ENCODE measurements around the gene CEP170B. TPM values are rescaled to one million over a fixed set of nuclear protein-coding genes. Genes with fewer than 3 reads are reported as not detected.
"Not testable (repeated sequence)": the region's sequence is repeated elsewhere in the genome, so short reads cannot be mapped to it uniquely, and the experiment has no call there.

Gene CEP170B
- polyA plus RNA-seq, 4 donors = 8.9 to 21.6 (median 15.1) TPM

GRCh38 chr14:104888489-104889374 lies 23.7 kb downstream of the CEP170B start:
- DNase-seq (ENCODE audit: low read depth in 4 of 4, low spot score in 2 of 4) = no peak

DNA sequence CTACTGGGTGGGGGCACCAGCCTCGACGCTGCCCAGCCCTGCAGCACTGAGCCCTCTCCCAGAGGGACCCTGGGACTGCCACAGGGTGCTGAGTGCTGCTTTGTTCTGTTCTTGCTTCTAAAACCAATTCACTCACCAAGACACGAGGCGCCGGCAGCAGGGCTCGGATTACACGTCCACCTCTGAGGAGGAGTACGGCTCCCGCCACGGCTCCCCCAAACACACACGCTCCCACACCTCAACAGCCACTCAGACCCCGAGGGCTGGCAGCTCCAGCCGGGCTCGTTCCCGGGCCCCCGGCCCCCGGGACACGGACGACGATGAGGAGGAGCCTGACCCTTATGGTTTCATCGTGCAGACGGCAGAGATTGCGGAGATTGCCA lies 24.3 kb downstream of the CEP170B start:
- DNase-seq (ENCODE audit: low read depth in 4 of 4, low spot score in 2 of 4) = no peak

DNA sequence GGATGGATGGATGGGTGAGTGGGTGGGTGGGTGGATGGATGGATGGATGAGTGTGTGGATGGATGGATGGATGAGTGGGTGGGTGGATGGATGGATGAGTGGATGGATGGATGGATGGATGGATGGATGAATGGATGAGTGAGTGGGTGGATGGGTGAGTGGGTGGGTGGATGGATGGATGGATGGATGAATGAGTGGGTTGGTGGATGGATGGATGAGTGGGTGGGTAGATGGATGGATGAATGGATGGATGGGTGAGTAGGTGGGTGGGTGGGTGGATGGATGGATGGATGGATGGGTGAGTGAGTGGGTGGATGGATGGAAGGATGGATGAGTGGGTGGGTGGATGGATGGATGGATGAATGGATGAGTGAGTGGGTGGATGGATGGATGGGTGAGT lies 25.2 kb downstream of the CEP170B start:
- not testable (repeated sequence) for DNase-seq (ENCODE audit: low read depth in 4 of 4, low spot score in 2 of 4)

GRCh38 chr14:104891121-104891551 lies 26.1 kb downstream of the CEP170B start:
- DNase-seq (ENCODE audit: low read depth in 4 of 4, low spot score in 2 of 4) = no peak

DNA sequence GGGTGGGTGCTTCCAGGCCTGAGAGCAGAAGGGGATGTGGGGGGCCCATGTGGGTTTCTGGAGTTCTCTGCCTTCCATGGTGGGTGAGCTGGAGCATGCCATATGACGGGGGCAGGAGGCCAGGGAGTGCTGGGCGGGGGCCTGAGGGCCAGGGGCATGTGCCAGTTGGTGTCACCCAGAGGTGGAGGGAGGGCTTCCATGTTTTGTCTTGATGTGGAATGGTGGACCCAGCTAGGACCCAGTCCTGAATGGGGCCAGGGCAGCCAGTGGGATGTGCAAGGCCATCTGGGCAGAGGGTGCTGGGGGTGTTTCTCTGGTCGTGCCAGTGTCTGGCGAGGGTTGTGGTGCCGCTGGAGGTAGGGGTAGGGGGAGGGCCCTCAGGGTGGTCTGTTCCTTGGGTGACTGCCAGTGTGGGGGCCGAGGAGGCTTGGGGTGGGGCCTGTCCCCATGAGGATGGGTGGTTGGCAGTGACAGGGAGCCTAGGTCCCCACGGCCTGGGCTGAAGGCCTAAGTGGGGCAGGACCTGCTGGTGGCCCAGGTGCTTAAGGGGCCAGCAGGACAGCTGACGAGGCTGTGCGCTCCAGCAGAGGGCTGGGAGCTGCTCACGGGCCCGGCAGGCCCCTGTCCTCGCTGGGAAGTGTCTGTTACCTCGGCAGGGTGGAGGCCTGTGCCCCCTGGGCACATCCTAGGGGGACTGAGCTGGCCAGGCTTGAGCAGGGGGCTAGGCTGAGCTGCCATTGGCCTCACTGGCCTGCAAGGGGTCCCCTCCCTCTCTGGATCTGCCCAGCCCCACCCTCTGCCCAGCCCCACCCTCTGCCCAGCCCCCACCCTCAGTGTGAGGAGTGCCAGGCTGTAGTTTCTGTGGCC lies 26.8 kb downstream of the CEP170B start:
- DNase-seq (ENCODE audit: low read depth in 4 of 4, low spot score in 2 of 4) = no peak

DNA sequence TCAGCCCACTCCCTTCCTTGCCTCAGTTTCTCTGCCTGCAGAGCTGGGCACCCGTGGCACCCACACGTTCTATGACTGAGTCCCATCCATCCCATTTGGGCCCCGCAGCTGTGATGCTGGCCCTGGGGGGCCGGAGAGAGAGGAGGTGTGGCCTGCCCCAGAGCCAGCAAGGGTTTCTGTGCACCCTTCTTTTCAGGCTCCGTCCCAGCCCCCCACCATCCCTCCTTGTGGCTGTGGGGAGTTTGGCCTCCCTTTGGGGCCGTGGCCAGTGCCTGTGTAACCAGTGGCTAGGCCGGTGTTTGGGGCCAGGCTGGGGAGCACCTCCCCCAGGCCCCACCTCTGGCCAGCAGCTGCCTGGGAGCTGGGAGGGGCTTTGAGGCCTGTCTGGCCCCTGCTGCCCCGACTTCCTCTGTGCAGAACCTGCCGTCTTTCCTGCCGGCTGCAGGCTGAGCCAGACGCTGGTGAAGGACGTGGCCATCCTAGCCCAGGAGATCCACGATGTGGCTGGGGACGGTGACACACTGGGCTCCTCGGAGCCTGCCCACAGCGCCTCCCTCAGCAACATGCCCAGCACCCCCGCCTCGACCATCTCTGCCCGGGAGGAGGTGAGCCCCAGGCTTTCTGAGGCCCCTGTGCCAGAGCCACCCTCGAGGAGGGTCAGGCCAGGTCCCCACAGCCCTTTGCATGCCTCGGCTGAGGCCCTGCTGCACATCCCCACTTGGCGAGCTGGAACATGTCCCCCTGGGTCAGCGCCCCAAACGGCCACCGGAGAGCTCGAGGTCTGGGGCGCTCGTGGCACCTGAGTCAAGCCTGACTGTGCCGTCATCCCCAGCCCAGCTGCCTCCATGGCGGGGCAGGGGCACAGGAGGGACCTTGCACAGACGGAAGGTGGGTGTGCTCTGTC lies 27.7 kb downstream of the CEP170B start:
- DNase-seq (ENCODE audit: low read depth in 4 of 4, low spot score in 2 of 4) = no peak

DNA sequence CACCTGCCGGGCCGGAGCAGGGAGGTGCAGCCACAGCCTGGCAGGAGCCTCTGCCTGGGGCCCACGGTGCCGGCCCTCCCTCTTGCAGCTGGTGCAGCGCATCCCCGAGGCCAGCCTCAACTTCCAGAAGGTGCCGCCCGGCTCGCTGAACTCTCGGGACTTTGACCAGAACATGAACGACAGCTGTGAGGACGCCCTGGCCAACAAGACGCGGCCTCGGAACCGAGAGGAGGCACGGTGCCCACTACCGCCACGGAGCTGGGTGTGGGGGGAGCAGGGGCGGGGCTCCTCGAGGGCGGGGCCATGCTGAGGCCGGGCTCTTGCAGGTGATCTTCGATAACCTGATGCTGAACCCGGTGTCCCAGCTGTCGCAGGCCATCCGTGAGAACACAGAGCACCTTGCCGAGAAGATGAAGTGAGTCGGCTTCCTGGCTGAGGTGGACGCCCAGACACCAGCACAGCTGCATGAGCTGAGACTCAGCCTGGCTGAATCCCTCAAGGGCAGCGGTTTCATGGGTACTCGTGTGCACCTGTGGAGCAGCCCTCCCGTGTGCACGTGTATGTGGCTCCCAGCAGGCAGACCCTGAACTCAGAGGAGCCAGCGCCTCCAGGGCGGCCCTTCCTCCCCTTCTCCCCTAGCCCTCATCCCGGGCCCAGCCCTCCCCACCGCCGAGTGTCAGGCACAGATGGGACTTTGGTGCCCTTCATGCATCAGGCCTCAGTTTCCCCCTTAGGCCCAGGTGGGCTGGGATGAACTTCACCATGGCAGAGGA lies 28.6 kb downstream of the CEP170B start:
- no peak for DNase-seq (ENCODE audit: low read depth in 4 of 4, low spot score in 2 of 4)

DNA sequence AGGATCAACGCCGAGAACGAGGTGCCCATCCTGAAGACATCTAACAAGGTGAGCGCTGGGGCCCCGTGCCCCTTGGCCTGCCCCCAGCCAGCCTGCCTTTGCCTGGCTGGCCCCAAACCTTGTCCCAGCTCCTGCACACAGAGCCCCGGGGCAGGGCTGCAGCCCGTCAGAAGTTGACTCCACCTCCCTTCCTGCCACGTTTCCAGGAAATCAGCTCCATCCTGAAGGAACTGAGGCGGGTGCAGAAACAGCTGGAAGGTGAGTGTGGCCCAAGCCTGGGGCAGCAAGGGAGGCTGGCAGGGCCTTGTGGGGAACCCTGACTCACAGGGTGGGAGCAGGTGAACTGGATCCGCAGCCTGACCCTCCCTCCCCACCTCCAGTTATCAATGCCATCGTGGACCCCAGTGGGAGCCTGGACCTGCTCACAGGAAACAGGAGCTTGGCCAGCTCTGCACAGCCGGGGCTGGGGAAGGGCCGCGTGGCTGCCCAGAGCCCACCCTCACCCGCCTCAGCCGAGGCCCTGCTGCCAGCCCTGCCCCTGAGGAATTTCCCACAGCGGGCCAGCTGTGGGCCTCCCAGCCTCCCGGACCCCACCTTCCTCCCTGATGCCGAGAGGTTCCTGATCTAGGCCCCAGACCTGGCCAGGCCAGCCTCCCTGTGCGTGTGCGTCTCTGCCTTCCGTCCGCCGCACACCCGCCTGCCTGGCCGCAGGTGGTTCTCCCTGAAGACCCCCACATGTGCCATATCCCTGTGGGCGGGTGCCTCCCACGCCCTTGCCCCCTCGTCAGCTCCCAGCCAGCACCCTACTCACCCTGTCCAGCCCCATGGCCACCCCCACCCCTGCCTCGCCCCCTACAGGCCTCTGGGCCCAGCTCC lies 29.5 kb downstream of the CEP170B start:
- no peak for DNase-seq (ENCODE audit: low read depth in 4 of 4, low spot score in 2 of 4)

DNA sequence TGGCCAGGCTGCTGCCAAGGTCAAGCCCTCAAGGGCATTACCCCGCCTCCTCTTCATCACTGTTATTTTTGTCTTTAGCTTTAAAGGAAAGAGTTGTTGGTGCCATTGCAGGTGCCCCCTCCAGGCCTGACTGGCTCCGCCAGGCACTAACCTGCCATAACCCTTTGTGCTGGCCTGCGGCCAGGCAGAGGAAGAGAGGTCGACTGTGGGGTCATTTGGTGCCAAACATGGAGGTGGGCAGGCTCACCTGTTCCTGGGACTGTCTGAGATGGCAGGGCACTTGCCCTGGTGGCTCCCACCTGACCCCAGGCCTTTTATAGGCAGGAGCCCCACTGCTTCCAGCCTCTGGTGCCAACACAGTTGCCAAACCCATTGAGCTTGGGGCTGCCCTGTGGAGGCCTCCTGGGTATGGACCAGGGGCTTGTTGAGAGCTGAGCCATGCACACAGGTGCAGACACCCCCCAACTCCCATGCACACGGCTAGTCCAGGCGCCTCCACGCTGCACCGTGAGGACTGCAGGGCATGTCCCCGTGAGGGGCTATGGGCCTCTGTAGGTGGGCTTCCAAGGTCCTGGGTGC lies 30.2 kb downstream of the CEP170B start:
- DNase-seq (ENCODE audit: low read depth in 4 of 4, low spot score in 2 of 4) = no peak

GRCh38 chr14:104895786-104896661 lies 31.0 kb downstream of the CEP170B start:
- DNase-seq (ENCODE audit: low read depth in 4 of 4, low spot score in 2 of 4) = no peak

- DNase-seq (ENCODE audit: low read depth in 4 of 4, low spot score in 2 of 4) = no peak
Measured at GRCh38 chr14:104897330-104898194, 32.5 kb downstream of the CEP170B start.

- no peak for DNase-seq (ENCODE audit: low read depth in 4 of 4, low spot score in 2 of 4)
Measured at GRCh38 chr14:104898195-104898558, 33.1 kb downstream of the CEP170B start.

DNA sequence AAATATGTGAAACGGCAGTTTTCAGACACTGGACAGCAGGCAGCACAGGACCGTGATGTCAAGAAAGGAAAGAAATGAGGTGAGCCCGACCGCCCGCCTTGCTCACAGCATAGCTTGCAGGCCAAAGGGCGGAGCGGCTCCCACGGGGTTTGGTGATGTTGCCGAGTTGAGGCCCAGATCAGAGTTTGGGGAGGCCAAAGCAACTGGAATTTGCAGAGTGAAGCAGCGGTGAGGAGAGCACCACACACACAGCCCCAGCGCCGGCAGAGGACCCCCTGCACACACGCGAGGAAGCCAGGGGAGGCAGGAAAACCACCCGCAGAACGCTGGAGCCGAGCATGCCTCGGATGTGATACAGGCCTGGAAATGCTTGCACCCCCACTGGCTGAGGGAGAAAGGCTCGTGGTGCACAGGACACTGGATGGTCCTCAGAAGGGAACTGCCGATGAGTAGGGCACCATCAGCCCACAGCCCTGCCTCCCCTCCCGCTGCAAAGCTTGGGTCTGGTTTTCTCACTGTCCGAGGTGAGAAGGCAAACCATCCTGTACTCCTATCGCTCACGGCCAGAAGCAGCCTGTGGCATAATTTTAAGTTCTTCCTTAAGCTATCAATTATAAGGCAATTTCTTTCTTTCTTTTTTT lies 33.9 kb downstream of the CEP170B start:
- DNase-seq (ENCODE audit: low read depth in 4 of 4, low spot score in 2 of 4) = no peak

DNA sequence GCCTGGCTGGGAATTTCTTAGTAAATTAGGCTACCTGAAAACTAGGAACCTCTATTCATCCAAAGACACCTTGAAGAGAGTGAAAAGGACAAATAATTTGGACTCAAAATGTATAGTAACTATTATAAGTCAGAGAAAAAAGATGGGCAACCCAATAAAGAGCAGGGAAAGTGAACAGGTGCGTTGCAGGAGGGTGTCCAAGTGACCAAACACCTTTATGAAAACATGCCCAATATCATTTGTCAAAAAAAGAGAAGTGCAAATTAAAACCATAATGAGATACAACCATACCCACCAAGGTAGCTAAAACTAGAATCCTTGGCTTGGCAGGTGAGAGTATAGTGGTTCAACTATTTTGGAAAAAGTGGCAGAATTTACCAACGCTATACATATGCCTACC lies 34.7 kb downstream of the CEP170B start:
- DNase-seq (ENCODE audit: low read depth in 4 of 4, low spot score in 2 of 4) = no peak

DNA sequence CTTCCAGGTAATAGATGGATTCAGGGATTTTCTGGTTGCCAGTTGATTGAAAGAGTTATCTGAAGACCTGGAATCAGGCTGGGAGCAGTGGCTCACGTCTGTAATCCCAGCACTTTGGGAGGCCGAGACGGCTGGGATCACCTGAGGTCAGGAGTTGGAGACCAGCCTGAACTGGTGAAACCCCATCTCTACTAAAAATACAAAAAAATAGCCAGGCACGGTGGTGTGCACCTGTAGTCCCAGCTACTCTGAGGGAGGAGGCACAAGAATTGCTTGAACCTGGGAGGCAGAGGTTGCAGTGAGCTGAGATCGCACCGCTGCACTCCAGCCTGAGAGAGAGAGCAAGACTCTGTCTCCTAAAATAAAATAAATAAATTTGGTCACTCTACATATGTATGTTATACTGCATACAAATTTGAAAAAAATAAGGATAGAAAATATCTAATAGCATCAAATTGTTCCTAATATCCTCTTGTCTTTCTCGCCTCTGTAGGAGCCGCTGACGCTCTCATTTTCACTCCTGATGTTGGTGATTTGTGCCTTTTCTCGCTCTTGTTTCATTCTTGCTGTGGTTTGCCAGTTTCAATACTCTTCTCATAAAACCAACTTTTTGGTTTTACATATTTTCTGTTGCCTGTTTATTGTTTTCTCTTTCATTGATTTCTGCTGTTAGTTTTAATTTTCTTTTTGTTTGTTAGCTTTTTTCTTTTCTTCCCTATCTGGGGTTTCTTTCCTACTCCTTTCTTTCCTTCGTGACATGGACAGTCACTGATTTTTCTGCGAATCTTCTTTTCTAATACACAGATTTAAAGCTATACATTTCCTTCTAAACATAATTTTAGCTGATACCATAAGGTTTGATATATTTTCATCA lies 35.8 kb downstream of the CEP170B start:
- no peak for DNase-seq (ENCODE audit: low read depth in 4 of 4, low spot score in 2 of 4)
